ENCODE measurements around the gene MINDY4.

DNA sequence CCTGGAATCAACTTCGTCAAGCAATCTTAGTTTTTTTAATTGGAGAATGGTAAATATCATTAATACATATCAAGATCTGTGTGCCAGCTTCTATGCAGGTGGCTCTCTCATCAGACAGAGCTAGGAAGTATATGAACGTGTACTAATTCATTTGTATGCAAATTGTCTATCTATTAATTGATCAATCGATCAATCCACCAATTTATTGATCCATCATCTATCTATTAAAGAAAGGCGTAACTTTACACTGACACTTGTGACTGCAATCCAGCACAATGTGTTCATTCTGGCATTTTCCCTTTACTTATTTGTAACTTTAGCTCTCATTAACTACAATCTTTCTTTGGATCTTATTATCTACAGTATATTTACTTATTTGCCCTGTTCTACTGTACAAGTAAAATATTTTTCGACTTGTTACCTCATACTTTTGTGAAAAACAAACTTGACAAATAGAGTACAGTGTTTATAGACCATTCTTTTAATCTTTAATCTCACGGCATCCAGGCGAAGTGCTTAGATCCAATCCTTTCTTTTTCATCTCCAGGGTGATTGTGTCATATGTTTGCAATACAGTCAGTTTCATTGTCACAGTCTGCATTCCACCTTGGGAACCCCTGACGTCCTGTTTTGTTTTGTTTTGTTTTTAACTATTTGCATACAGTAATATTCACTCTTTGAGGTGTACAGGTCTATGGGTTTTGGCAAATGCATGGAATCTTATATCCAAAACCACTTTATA, 170.5 kb downstream of the MINDY4 start:
- TF ChIP-seq, protein P1, sequence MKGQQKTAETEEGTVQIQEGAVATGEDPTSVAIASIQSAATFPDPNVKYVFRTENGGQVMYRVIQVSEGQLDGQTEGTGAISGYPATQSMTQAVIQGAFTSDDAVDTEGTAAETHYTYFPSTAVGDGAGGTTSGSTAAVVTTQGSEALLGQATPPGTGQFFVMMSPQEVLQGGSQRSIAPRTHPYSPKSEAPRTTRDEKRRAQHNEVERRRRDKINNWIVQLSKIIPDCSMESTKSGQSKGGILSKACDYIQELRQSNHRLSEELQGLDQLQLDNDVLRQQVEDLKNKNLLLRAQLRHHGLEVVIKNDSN (CRISPR knock-in tag; IDR thresholded peaks at IDR 0.05): no peak
- TF ChIP-seq, protein P2, sequence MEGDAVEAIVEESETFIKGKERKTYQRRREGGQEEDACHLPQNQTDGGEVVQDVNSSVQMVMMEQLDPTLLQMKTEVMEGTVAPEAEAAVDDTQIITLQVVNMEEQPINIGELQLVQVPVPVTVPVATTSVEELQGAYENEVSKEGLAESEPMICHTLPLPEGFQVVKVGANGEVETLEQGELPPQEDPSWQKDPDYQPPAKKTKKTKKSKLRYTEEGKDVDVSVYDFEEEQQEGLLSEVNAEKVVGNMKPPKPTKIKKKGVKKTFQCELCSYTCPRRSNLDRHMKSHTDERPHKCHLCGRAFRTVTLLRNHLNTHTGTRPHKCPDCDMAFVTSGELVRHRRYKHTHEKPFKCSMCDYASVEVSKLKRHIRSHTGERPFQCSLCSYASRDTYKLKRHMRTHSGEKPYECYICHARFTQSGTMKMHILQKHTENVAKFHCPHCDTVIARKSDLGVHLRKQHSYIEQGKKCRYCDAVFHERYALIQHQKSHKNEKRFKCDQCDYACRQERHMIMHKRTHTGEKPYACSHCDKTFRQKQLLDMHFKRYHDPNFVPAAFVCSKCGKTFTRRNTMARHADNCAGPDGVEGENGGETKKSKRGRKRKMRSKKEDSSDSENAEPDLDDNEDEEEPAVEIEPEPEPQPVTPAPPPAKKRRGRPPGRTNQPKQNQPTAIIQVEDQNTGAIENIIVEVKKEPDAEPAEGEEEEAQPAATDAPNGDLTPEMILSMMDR (IDR thresholded peaks at IDR 0.05): no peak
- TF ChIP-seq CREM (CRISPR knock-in tag; IDR thresholded peaks at IDR 0.05) (no peak), ELF4 (CRISPR knock-in tag; IDR thresholded peaks at IDR 0.05; ENCODE audit: low read depth) (no peak)

All from WTC11 (cell line).